Ishikawa (cell line): ENCODE results near the gene ITIH6.

ENCODE experiments used
- CEBPB ChIP-seq: IDR thresholded peaks from 2 replicates; pipeline ENCODE4 v1.6.1; 2012
- CREB1 ChIP-seq: IDR thresholded peaks from 2 replicates; pipeline ENCODE4 v1.6.1; 2012; ENCODE audit warnings: low read depth
- EGR1 ChIP-seq: IDR thresholded peaks from 2 replicates; pipeline ENCODE4 v1.6.1; 2012
- EP300 ChIP-seq: IDR thresholded peaks from 2 replicates; pipeline ENCODE4 v1.6.1; 2012; ENCODE audit warnings: borderline replicate concordance
- FOXM1 ChIP-seq: IDR thresholded peaks from 2 replicates; pipeline ENCODE4 v1.6.1; 2012; ENCODE audit warnings: low read depth, borderline replicate concordance
- NFIC ChIP-seq: IDR thresholded peaks from 2 replicates; pipeline ENCODE4 v1.6.1; 2012
- RAD21 ChIP-seq: IDR thresholded peaks from 2 replicates; pipeline ENCODE4 v1.6.1; 2012; ENCODE audit warnings: low read depth
- TAF1 ChIP-seq: IDR thresholded peaks from 2 replicates; pipeline ENCODE4 v1.6.1; 2012; ENCODE audit warnings: low read depth, mild to moderate bottlenecking
- TCF12 ChIP-seq: IDR thresholded peaks from 2 replicates; pipeline ENCODE4 v1.6.1; 2012; ENCODE audit warnings: low read depth
- TEAD4 ChIP-seq: IDR thresholded peaks from 2 replicates; pipeline ENCODE4 v1.6.1; 2012
- USF1 ChIP-seq: IDR thresholded peaks from 2 replicates; pipeline ENCODE4 v1.6.1; 2012
- YY1 ChIP-seq: IDR thresholded peaks from 2 replicates; pipeline ENCODE4 v1.6.1; 2012; ENCODE audit warnings: low read depth
- ZBTB7A ChIP-seq: IDR thresholded peaks from 2 replicates; pipeline ENCODE4 v1.6.1; 2012; ENCODE audit warnings: low read depth
- TF ChIP-seq, protein P1 (sequence below): IDR thresholded peaks from 2 replicates; pipeline ENCODE4 v1.6.1; 2012
- TF ChIP-seq, protein P2 (sequence below): IDR thresholded peaks from 2 replicates; pipeline ENCODE4 v1.6.1; 2012; ENCODE audit warnings: low read depth, mild to moderate bottlenecking

Gene ITIH6

GRCh38 chrX:54710920-54711319 lies 87.1 kb downstream of the ITIH6 start:
- TF ChIP-seq CREB1 = no peak
- no peak for TF ChIP-seq NFIC
- no peak for TF ChIP-seq EP300
- TF ChIP-seq RAD21 = no peak
- TF ChIP-seq EGR1 = no peak
- TF ChIP-seq, protein P1, sequence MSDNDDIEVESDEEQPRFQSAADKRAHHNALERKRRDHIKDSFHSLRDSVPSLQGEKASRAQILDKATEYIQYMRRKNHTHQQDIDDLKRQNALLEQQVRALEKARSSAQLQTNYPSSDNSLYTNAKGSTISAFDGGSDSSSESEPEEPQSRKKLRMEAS = no peak

GRCh38 chrX:54708404-54708803 lies 89.7 kb downstream of the ITIH6 start:
- no peak for TF ChIP-seq YY1
- TF ChIP-seq TEAD4 = no peak
- no peak for TF ChIP-seq USF1
- no peak for TF ChIP-seq ZBTB7A
- TF ChIP-seq FOXM1 = no peak
- TF ChIP-seq RAD21 = no peak
- no peak for TF ChIP-seq NFIC
- TF ChIP-seq EGR1 = no peak
- no peak for TF ChIP-seq TCF12
- no peak for TF ChIP-seq CEBPB
- TF ChIP-seq, protein P2, sequence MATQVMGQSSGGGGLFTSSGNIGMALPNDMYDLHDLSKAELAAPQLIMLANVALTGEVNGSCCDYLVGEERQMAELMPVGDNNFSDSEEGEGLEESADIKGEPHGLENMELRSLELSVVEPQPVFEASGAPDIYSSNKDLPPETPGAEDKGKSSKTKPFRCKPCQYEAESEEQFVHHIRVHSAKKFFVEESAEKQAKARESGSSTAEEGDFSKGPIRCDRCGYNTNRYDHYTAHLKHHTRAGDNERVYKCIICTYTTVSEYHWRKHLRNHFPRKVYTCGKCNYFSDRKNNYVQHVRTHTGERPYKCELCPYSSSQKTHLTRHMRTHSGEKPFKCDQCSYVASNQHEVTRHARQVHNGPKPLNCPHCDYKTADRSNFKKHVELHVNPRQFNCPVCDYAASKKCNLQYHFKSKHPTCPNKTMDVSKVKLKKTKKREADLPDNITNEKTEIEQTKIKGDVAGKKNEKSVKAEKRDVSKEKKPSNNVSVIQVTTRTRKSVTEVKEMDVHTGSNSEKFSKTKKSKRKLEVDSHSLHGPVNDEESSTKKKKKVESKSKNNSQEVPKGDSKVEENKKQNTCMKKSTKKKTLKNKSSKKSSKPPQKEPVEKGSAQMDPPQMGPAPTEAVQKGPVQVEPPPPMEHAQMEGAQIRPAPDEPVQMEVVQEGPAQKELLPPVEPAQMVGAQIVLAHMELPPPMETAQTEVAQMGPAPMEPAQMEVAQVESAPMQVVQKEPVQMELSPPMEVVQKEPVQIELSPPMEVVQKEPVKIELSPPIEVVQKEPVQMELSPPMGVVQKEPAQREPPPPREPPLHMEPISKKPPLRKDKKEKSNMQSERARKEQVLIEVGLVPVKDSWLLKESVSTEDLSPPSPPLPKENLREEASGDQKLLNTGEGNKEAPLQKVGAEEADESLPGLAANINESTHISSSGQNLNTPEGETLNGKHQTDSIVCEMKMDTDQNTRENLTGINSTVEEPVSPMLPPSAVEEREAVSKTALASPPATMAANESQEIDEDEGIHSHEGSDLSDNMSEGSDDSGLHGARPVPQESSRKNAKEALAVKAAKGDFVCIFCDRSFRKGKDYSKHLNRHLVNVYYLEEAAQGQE = no peak
- no peak for TF ChIP-seq TAF1
- TF ChIP-seq, protein P1 = no peak
- TF ChIP-seq CREB1 = no peak
- TF ChIP-seq EP300 = no peak
